SU-DHL-6 (cell line): ENCODE measurements around the gene PRR33.

Experiments
- CTCF ChIP-seq: fragments of 200-600 bp; sonication (generic); IDR thresholded peaks from one replicate; pipeline ENCODE4 v1.5.1; 2017; ENCODE audit warnings: antibody characterized with exemption, mild to moderate bottlenecking, low read length, moderate library complexity; ENCODE audit not compliant: insufficient read depth, poor library complexity, severe bottlenecking
- EZH2phosphoT487 ChIP-seq: fragments of 200-600 bp; sonication (generic), shearing (Covaris generic); conservative IDR thresholded peaks from 2 replicates; pipeline ENCODE4 v1.6.1; 2018; ENCODE audit warnings: mild to moderate bottlenecking, antibody characterized with exemption, low read length, moderate library complexity, mixed read lengths

- no peak for TF ChIP-seq CTCF
- no peak for TF ChIP-seq EZH2phosphoT487
Measured at GRCh38 chr11:1894759-1895158, 3.1 kb upstream of the PRR33 start.
